ENCODE data around the gene TMTC3.

- TF ChIP-seq EP300 (IDR thresholded peaks at IDR 0.05) (no peak), CTCF (IDR thresholded peaks at IDR 0.05) (no peak), POLR2A (IDR thresholded peaks at IDR 0.05) (no peak)
These were observed 40.3 kb downstream of the TMTC3 start for GRCh38 chr12:88182416-88182815.
